Muscle of leg (tissue), 11 donors: Measurements from ENCODE around the gene CDC20B. TPM values are rescaled to one million over a fixed set of nuclear protein-coding genes. Genes with fewer than 3 reads are reported as not detected.
A peak's percentile ranks its signal among the peaks of the same experiment; 100 is the strongest.

Experiments
- DNase-seq: peaks from one replicate; pipeline ENCODE4 v3.0.0; 2013
- H3K27ac ChIP-seq: one replicate; pipeline ENCODE4 v1.5.1; 2013; ENCODE audit warnings: mild to moderate bottlenecking, low read length, control low read depth
- H3K27me3 ChIP-seq: one replicate; pipeline ENCODE4 v1.6.1; 2013; ENCODE audit warnings: low read length; ENCODE audit not compliant: control insufficient read depth, insufficient read depth
- H3K36me3 ChIP-seq: one replicate; pipeline ENCODE4 v1.6.1; 2013; ENCODE audit warnings: low read length; ENCODE audit not compliant: control insufficient read depth, insufficient read depth
- H3K4me1 ChIP-seq: one replicate; pipeline ENCODE4 v1.6.1; 2013; ENCODE audit warnings: low read length; ENCODE audit not compliant: control insufficient read depth, insufficient read depth
- H3K4me3 ChIP-seq: one replicate; pipeline ENCODE4 v1.5.1; 2013; ENCODE audit warnings: low read length, control low read depth
- H3K9me3 ChIP-seq: replicated peaks from 2 replicates; pipeline ENCODE4 v1.6.1; 2013; ENCODE audit warnings: low read depth, low read length; ENCODE audit not compliant: control insufficient read depth
- WGBS: methylation state at CpG from one replicate; pipeline ENCODE4 v1.1.5; 2013; ENCODE audit warnings: missing lambda C conversion rate; ENCODE audit not compliant: insufficient coverage; 5-methylcytosine and 5-hydroxymethylcytosine counted together
- polyA plus RNA-seq, 8 donors: library from polyadenylated mRNA; unstranded; fragments of 120-200 nt; gene quantifications; one replicate each; pipeline versions ENCODE4 v1.2.1 to v1.2.3, GENCODE V29; 2013; ENCODE audit warnings: inconsistent platforms in 1 of 8, low replicate concordance in 1 of 8; ENCODE audit not compliant: insufficient read length in 8 of 8, insufficient read depth in 1 of 8
- total RNA-seq: library from RNA; stranded (reverse); fragments of 120-200 nt; gene quantifications from one replicate; pipeline ENCODE4 v1.2.4, GENCODE V29; 2013

The CDC20B gene
- total and polyA plus RNA-seq, 9 donors: 0.08 to 0.78 (median 0.11) TPM; not detected in 5

DNA sequence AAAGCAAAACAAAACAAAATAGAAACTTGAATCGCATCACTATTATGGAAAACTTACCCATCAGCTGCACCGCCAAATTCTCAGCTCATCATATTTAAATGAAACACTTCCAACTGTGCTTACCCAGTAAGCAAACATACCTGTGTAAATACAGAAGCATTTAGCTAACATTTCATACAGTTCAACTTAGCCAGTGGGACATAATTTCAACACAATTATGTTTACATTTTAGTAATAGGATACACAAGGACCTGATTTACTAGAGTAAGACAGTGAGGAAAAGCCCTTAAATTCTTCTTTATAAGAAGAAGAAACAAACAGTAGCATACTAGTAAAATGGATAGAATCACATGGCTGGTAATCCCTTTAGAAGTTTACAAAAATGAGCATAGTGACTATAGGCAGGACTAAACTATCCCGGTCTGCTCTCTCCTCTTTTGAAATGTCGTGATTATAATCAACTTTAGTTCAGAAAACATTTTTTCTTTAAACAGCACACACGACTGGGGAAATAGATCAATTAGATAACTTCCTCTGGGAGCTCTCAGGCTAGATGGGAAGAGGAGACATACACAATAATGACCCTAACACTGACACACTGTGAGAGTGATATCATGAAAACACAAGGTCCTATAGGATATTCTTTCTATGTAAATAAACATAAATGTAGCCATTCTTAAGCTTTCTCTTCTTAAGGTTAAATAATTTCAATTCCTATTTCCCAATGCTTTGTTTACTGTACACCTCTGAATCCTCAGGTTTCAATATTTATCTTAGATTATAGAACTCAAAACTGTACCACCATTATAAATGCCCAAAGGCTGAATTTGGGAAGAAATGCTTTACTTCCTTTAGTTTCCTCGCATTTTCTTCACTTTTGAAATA lies 15.9 kb upstream of the CDC20B start:
- WGBS: 60% methylated on average over 1 of the region's 6 CpGs
- H3K4me3 ChIP-seq: no peak overlapping the region
- no peaks in the 10 kb centered on the region for H3K36me3 ChIP-seq
- no peaks in the 10 kb centered on the region for H3K9me3 ChIP-seq
- no peak for DNase-seq
- peaks cover 31% of the 10 kb centered on the region for H3K27me3 ChIP-seq
- H3K4me1 ChIP-seq: no peaks in the 10 kb centered on the region
- no peak overlapping the region for H3K27ac ChIP-seq

DNA sequence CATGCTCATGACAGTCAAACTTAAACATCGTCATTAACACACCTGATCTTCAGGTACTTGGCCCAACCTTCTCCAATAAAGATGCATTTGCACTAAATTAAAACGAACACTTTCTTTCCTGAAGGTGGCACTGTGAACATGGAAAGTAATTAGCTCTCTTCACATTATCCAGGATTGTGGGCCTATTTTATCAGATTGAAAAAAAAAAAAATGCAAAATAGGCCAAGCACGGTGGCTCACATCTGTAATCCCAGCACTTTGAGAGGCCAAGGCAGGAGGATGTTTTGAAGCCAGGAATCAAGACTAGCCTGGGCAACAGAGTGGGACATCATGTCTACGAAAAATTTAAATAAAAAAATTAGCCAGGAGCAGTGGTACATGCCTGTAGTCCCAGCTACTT lies 14.4 kb upstream of the CDC20B start:
- no peak for DNase-seq
- no peak overlapping the region for H3K4me3 ChIP-seq
- no peaks in the 10 kb centered on the region for H3K36me3 ChIP-seq
- H3K4me1 ChIP-seq: no peaks in the 10 kb centered on the region
- no peaks in the 10 kb centered on the region for H3K9me3 ChIP-seq
- 60% methylated on average over 1 of the region's 4 CpGs for WGBS
- H3K27ac ChIP-seq: no peak overlapping the region
- H3K27me3 ChIP-seq: peaks cover 23% of the 10 kb centered on the region

DNA sequence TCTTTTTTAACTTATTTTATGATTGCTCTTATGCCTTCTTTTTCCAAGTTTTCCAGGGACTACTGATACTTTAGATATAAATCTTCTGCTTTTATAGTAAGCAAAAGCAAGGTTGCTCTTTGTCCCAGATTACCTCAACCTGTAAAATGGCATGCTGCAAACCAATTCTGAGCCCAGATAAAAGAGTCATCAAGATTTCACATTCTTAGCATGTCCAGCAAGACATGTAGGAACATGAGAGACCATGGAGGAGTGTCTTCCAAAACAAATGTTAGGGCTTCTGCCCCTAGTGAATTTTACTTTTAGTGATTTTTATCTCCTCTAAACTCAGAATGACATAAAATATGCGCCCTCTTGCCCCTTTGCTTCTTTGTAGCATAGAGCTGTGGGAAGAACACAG lies 7.0 kb upstream of the CDC20B start:
- no peak overlapping the region for H3K27ac ChIP-seq
- WGBS: no CpG with 5 or more reads among the region's 1 CpG
- H3K36me3 ChIP-seq: no peaks in the 10 kb centered on the region
- no peak overlapping the region for H3K4me3 ChIP-seq
- no peaks in the 10 kb centered on the region for H3K9me3 ChIP-seq
- peaks cover 39% of the 10 kb centered on the region for H3K27me3 ChIP-seq
- peaks cover 9% of the 10 kb centered on the region for H3K4me1 ChIP-seq
- DNase-seq: no peak

DNA sequence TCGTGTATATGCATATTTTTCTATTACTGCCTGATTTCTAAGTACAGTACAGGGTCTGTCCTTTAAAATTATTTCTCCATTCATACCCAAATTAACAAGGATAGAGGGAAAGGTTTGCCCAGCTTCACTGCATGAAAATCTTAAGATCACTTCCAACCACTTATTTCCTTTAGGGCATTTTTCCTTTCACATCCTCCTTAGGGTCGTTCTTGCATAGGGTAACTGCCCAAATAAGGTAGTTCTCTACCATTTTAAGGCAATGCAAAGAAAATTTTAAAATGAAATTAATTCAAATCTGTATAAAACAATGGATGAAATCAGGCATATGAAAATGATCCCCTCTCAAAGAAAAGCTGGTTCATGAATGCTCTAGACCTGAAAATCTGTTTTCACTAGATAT lies 4.1 kb upstream of the CDC20B start:
- Histone ChIP-seq H3K36me3 (no peaks in the 10 kb centered on the region), H3K9me3 (no peaks in the 10 kb centered on the region), H3K27me3 (peaks cover 45% of the 10 kb centered on the region), H3K4me3 (no peak overlapping the region), H3K4me1 (peaks cover 23% of the 10 kb centered on the region), H3K27ac (no peak overlapping the region)
- no CpG with 5 or more reads among the region's 2 CpGs for WGBS
- DNase-seq: no peak

DNA sequence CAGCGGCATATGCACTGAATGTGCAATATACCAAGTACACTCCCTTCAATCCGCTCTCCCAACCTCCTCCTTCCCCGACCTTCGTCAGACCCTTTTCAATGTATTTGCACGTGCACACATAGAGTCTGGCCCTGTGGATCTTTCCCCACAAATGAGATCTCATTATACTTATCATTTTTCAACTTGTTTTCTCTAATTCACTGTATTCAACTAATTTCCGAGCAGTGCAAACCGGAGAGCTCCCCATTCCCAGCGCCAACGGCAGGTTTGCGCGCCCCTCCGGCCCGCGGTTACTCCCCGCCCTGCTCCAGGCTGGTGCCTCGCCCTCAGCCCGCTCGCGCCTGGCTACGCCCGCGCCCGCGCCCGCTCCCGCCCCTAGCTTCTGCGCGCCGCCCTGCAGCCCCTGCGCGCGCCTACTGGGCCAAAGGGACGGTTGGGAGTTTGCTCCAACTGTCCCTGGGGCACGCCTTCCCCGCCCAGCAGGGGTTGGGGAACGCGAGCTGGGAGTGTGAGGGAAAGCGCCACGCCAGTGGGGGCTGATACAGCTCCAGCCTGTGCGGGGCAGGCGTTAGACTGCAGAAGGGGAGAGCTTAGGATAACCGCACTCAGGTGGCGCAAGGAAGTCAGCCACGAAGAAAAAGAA lies 3.3 kb upstream of the CDC20B start:
- DNase-seq: peak; percentile 47
- peaks cover 45% of the 10 kb centered on the region for H3K27me3 ChIP-seq
- under 1% methylated on average over 44 of the region's 44 CpGs for WGBS

DNA sequence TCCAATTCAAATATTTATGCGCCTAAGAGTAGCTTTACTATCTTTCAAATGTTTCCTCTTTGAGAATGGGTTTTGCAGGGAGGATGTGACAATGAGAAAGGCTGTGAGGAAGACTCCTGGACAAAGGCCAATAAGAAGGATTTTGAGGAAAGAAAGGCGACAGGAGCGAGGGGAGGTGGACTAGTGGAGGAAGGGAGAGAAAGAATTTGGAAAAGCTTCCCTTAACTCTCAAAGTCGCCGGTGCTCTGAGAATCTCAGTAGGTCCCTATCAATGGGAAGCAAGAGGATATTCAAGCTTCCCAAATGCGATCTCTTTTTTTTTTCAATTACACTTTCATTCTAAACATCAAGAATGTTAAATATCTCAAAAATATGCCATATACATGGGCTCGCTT lies 2.8 kb upstream of the CDC20B start:
- Histone ChIP-seq H3K4me3 (no peak overlapping the region), H3K9me3 (no peaks in the 10 kb centered on the region), H3K36me3 (no peaks in the 10 kb centered on the region), H3K4me1 (peaks cover 23% of the 10 kb centered on the region), H3K27me3 (peaks cover 45% of the 10 kb centered on the region), H3K27ac (no peak overlapping the region)
- 6% methylated on average over 4 of the region's 7 CpGs for WGBS
- DNase-seq: no peak

More for the DNA sequence above, 3.3 kb upstream of the CDC20B start:
- Histone ChIP-seq H3K27ac (no peak overlapping the region), H3K9me3 (no peaks in the 10 kb centered on the region), H3K36me3 (no peaks in the 10 kb centered on the region), H3K4me1 (peaks cover 23% of the 10 kb centered on the region), H3K4me3 (peak overlapping the region; percentile 28)

DNA sequence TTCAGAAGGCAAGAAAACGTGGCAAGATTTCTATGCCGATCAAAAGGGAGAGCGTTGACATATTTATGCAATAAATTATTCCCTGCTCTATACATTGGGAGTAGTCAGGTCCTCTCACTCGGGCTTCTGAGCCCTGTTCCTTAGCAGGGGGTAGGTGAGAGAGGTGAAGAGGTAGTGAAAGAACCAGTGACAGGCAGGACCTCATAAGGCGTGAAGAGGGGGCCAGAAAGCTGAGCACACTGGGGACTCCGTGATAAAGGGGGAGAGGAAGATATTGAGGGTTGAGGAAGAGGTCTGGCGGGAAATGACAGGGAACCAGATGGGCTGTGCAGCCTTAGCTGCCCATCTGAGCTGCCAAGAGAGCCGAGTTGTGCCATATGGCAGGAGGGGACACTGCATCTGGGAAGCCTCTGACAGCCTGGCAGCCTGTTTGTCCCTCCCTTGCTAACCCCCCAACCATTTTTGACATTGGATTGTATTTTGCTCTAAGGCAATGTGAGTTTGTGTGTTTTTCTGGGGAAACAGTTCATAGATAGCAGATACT lies 782 bp upstream of the CDC20B start:
- H3K27me3 ChIP-seq: peaks cover 34% of the 10 kb centered on the region
- DNase-seq: no peak

DNA sequence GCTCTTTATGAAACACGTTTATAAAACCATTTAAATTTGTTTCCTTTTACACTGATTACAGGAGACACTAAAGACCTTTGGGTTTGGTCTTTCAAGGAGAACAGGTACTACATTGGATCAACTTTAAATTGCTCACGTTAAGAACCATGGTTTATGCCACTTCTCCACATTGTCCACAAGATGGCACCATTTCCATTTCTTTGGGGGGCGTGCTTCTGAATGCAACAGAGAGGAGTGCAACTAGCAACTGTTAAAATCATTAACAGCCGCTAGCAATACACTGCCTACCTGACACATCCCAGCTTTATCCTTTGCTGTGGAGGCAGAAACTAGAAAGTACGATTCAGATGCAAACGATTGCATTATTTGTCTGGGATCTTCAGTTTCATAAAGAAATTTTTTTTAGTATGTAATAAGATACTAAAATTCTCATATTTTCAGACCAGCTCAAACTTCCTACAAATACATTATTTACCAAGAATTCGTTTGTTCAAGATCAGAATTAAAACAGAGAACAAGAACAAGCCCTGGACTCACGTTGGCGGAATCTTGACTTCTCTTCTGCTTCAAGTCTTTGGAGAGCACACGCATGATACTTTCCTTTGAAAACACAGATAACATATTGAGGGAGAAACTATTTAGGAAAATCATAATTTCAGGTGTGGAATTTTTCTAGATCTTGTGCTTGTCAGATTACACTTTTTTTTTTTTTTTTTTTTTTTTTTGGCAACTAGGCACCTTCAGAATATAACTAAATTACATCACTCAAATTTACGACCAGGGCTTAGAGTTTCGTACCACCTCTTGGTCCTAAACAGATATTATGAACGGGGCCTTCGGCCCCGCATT lies 702 bp downstream of the CDC20B start:
- Histone ChIP-seq H3K9me3 (no peaks in the 10 kb centered on the region), H3K36me3 (no peaks in the 10 kb centered on the region), H3K27ac (no peak overlapping the region), H3K27me3 (peaks cover 26% of the 10 kb centered on the region), H3K4me1 (peaks cover 23% of the 10 kb centered on the region), H3K4me3 (peak overlapping the region; percentile 59)
- peak; percentile 94 for DNase-seq
- WGBS: 0% methylated on average over 4 of the region's 15 CpGs

More for the DNA sequence above, 782 bp upstream of the CDC20B start:
- Histone ChIP-seq H3K36me3 (no peaks in the 10 kb centered on the region), H3K27ac (no peak overlapping the region), H3K4me1 (peaks cover 23% of the 10 kb centered on the region), H3K9me3 (no peaks in the 10 kb centered on the region), H3K4me3 (peak overlapping the region; percentile 46)
- 19% methylated on average over 3 of the region's 8 CpGs for WGBS

DNA sequence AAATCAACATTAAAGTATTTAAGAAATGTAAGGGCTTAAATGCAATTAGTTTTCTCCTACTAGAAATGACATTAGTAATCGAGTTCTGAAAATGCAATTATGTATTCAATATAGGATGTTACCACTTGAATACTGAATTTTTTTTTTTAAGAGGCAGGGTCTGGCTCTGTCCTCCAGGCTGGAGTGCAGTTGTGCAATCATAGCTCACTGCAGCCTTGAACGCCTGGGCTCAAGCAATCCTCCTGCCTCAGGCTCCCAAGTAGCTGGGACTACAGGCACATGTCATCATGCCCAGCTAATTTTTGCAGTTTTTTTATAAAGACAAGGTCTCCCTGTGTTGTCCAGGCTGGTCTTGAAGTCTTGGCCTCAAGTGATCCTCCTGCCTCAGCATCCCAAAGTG lies 1.5 kb downstream of the CDC20B start:
- no peak overlapping the region for H3K4me3 ChIP-seq
- 43% methylated on average over 1 of the region's 2 CpGs for WGBS

More for the DNA sequence above, 1.5 kb downstream of the CDC20B start:
- no peak for DNase-seq
- peaks cover 21% of the 10 kb centered on the region for H3K4me1 ChIP-seq
- peaks cover 22% of the 10 kb centered on the region for H3K27me3 ChIP-seq
- no peak overlapping the region for H3K27ac ChIP-seq
- H3K36me3 ChIP-seq: peaks cover 2% of the 10 kb centered on the region
- no peaks in the 10 kb centered on the region for H3K9me3 ChIP-seq
